Glutamatergic neuron (in vitro differentiated cells): ENCODE measurements around the gene ELL2. TPM values are rescaled to one million over a fixed set of nuclear protein-coding genes. Genes with fewer than 3 reads are reported as not detected.
A peak's percentile ranks its signal among the peaks of the same experiment; 100 is the strongest.

Experiments
- DNase-seq: peaks from one replicate; pipeline ENCODE4 v3.0.0; 2022
- H3K27ac Mint-ChIP-seq: one replicate; pipeline ENCODE4 v1.8.0; 2020; ENCODE audit warnings: mild to moderate bottlenecking, mixed read lengths, inconsistent platforms; ENCODE audit not compliant: unreplicated experiment
- H3K27me3 Mint-ChIP-seq: one replicate; pipeline ENCODE4 v1.8.0; 2020; ENCODE audit warnings: mild to moderate bottlenecking, moderate library complexity, mixed read lengths, inconsistent platforms; ENCODE audit not compliant: unreplicated experiment
- H3K36me3 Mint-ChIP-seq: one replicate; pipeline ENCODE4 v1.8.0; 2020; ENCODE audit warnings: mild to moderate bottlenecking, mixed read lengths, inconsistent platforms; ENCODE audit not compliant: unreplicated experiment
- H3K4me1 Mint-ChIP-seq: one replicate; pipeline ENCODE4 v1.8.0; 2020; ENCODE audit warnings: mild to moderate bottlenecking, low read depth, mixed read lengths, inconsistent platforms; ENCODE audit not compliant: unreplicated experiment
- H3K4me3 Mint-ChIP-seq: one replicate; pipeline ENCODE4 v1.8.0; 2020; ENCODE audit warnings: mild to moderate bottlenecking, mixed read lengths, inconsistent platforms; ENCODE audit not compliant: unreplicated experiment
- H3K9me3 Mint-ChIP-seq: one replicate; pipeline ENCODE4 v1.8.0; 2020; ENCODE audit warnings: mild to moderate bottlenecking, moderate library complexity, mixed read lengths, inconsistent platforms; ENCODE audit not compliant: unreplicated experiment
- CTCF ChIP-seq: fragments of 200-600 bp; sonication (generic); IDR thresholded peaks from one replicate; pipeline ENCODE4 v1.5.0; 2021; ENCODE audit not compliant: partially characterized antibody, unreplicated experiment
- total RNA-seq: library from RNA; stranded (reverse); fragmentation: NEBNext Ultra II Directional; extraction: Animal tissue kit (Norgen Biotek cat#: 25700); gene quantifications from one replicate; pipeline ENCODE4 v1.2.1, GENCODE V29; 2021; ENCODE audit not compliant: unreplicated experiment

ELL2 gene
- total RNA-seq, 1 donor from 2014 or later = 97.0 TPM

DNA sequence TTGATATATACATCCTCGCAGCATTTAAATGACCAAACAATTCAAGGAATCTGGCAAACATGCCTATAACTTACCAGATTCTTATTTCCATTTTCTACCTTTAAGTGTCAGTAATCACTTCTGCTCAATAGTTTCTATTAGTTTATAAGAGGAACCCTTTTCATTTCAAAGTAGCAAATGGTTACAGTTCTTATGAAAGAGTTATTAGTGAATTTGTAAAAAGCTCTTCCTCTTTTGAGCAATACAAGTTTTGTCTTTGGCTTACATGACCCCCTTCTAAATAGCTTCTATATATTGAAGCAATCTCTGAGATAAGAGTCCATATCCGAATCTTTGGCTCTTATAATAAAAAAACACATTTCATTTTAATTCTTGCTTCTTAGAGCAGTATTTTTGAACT is 42.0 kb downstream of the ELL2 start:
- Mint-ChIP-seq H3K9me3 (peaks cover 6% of the 10 kb centered on the region), H3K27me3 (peaks cover 6% of the 10 kb centered on the region)

GRCh38 chr5:95918421-95919006 is 43.1 kb downstream of the ELL2 start:
- H3K9me3 Mint-ChIP-seq = peaks cover 3% of the 10 kb centered on the region
- no peak for TF ChIP-seq CTCF
- no peak overlapping the region for H3K27ac Mint-ChIP-seq
- no peak for DNase-seq
- H3K4me1 Mint-ChIP-seq = peaks cover 13% of the 10 kb centered on the region
- peaks cover 6% of the 10 kb centered on the region for H3K27me3 Mint-ChIP-seq
- no peaks in the 10 kb centered on the region for H3K36me3 Mint-ChIP-seq
- no peak overlapping the region for H3K4me3 Mint-ChIP-seq

More for the DNA sequence above, 42.0 kb downstream of the ELL2 start:
- Mint-ChIP-seq H3K36me3 (no peaks in the 10 kb centered on the region), H3K4me3 (no peak overlapping the region), H3K27ac (no peak overlapping the region), H3K4me1 (peaks cover 18% of the 10 kb centered on the region)
- no peak for DNase-seq
- TF ChIP-seq CTCF = no peak

- peaks cover 1% of the 10 kb centered on the region for H3K9me3 Mint-ChIP-seq
- H3K27ac Mint-ChIP-seq = no peak overlapping the region
- no peak for DNase-seq
- H3K36me3 Mint-ChIP-seq = peaks cover 2% of the 10 kb centered on the region
- H3K4me3 Mint-ChIP-seq = no peak overlapping the region
- no peak for TF ChIP-seq CTCF
- peaks cover 22% of the 10 kb centered on the region for H3K4me1 Mint-ChIP-seq
- H3K27me3 Mint-ChIP-seq = peaks cover 6% of the 10 kb centered on the region
Observed at GRCh38 chr5:95917207-95917606, 44.4 kb downstream of the ELL2 start.

DNA sequence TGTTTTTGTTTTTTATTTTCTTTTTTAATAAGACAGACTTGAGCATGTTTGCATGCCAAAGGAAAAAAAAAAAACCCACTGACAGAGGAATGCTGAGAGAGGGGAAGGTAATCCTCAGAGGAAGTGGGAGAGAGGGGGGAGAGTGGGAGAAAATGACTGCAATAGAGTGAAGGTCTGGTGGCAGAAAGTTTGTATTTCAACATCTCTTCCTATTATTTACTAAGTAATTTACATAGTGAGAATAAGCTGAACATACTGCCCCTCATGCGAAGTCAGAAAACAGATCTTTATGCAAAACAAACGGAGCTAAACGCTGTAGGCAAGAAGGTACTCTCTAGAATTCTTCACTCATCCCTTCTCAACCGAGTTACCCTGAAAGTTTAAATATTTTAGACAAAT is 45.0 kb downstream of the ELL2 start:
- Mint-ChIP-seq H3K27me3 (peaks cover 6% of the 10 kb centered on the region), H3K36me3 (peaks cover 6% of the 10 kb centered on the region), H3K27ac (no peak overlapping the region), H3K4me1 (peaks cover 24% of the 10 kb centered on the region), H3K9me3 (no peaks in the 10 kb centered on the region), H3K4me3 (no peak overlapping the region)
- DNase-seq = no peak
- TF ChIP-seq CTCF = no peak

GRCh38 chr5:95915999-95916686 is 45.5 kb downstream of the ELL2 start:
- no peak overlapping the region for H3K27ac Mint-ChIP-seq
- H3K4me1 Mint-ChIP-seq = peaks cover 24% of the 10 kb centered on the region
- H3K4me3 Mint-ChIP-seq = peak overlapping the region; percentile 8
- H3K36me3 Mint-ChIP-seq = peaks cover 6% of the 10 kb centered on the region
- no peaks in the 10 kb centered on the region for H3K9me3 Mint-ChIP-seq
- TF ChIP-seq CTCF = no peak
- no peak for DNase-seq
- peaks cover 6% of the 10 kb centered on the region for H3K27me3 Mint-ChIP-seq
